DND-41 (cell line): ENCODE data around the gene PEA15.

Experiments used
- CTCF ChIP-seq: IDR thresholded peaks from 2 replicates; pipeline ENCODE4 v1.5.1; 2012; ENCODE audit warnings: borderline replicate concordance, low read length, moderate library complexity, mild to moderate bottlenecking; ENCODE audit not compliant: poor library complexity, severe bottlenecking; ENCODE audit errors: extremely low read depth
- EZH2 ChIP-seq: IDR thresholded peaks from 3 replicates; pipeline ENCODE4 v1.6.1; 2012; ENCODE audit warnings: borderline replicate concordance, low read depth, mild to moderate bottlenecking, moderate library complexity, low read length, inconsistent platforms; ENCODE audit not compliant: severe bottlenecking

GRCh38 chr1:160186246-160186645, 18.9 kb upstream of the PEA15 start:
- no peak for TF ChIP-seq CTCF
- TF ChIP-seq EZH2, result no peak
